K562 (cell line): Measurements from ENCODE around the gene PCSK2.

Source experiments
- NFYB ChIP-seq: IDR thresholded peaks from 2 replicates; pipeline ENCODE4 v1.6.1; 2011; ENCODE audit warnings: mild to moderate bottlenecking, moderate library complexity; ENCODE audit not compliant: insufficient read length; ENCODE audit errors: extremely low read depth
- PHB2 ChIP-seq: fragments of 450-650 bp; IDR thresholded peaks from 2 replicates; pipeline ENCODE4 v1.6.1; 2017; ENCODE audit warnings: low read depth
- RAD21 ChIP-seq, 2 experiments: fragments of 250-450 bp in 1 of 2; fragments of 450-650 bp in 1 of 2; sonication (Bioruptor Pico) in 1 of 2; formaldehyde crosslinking in 1 of 2; IDR thresholded peaks in 1 of 2; conservative IDR thresholded peaks in 1 of 2; 2 replicates each; pipeline versions ENCODE4 v1.4.0 to v1.8.0; 2020 to 2022; ENCODE audit warnings: mild to moderate bottlenecking in 2 of 2, moderate library complexity in 1 of 2
- SMC3 ChIP-seq: conservative IDR thresholded peaks from 2 replicates; pipeline ENCODE4 v1.6.1; 2011; ENCODE audit warnings: low read depth, low read length, improper control_type of control experiment; ENCODE audit not compliant: insufficient read depth
- TCF7 ChIP-seq: sonication (generic); IDR thresholded peaks from 2 replicates; pipeline ENCODE4 v1.6.1; 2016; ENCODE audit warnings: antibody characterized with exemption, borderline replicate concordance
- YY1 ChIP-seq, 3 experiments: IDR thresholded peaks; 2 replicates each; pipeline ENCODE4 v1.6.1; 2011; ENCODE audit warnings: low read length in 2 of 3, mild to moderate bottlenecking in 2 of 3, moderate library complexity in 2 of 3, borderline replicate concordance in 1 of 3, control low read depth in 1 of 3, low read depth in 1 of 3; ENCODE audit not compliant: insufficient read depth in 3 of 3, insufficient replicate concordance in 2 of 3, control insufficient read depth in 1 of 3, insufficient read length in 1 of 3; ENCODE audit errors: extremely low read depth in 1 of 3
- ZNF830 ChIP-seq: fragments of 250-450 bp; sonication (Bioruptor Pico); IDR thresholded peaks from 2 replicates; pipeline ENCODE4 v1.5.0; 2021; ENCODE audit warnings: mild to moderate bottlenecking
- TF ChIP-seq, protein P1 (sequence below): fragments of 250-450 bp; sonication (Bioruptor Pico); IDR thresholded peaks from 2 replicates; pipeline ENCODE4 v1.5.0; 2021
- TF ChIP-seq, protein P2 (sequence below), 3 experiments: fragments of 200-800 bp in 1 of 3; sonication (Bioruptor generic) in 1 of 3; sonication (generic) in 1 of 3; formaldehyde crosslinking in 1 of 3; IDR thresholded peaks; 2 replicates each; pipeline versions ENCODE4 v1.6.1 to v1.8.0; 2016 to 2022; ENCODE audit warnings: mild to moderate bottlenecking in 2 of 3, missing compliant biosample characterization in 2 of 3, missing genetic modification characterization in 2 of 3, missing genetic modification reagents in 1 of 3

DNA sequence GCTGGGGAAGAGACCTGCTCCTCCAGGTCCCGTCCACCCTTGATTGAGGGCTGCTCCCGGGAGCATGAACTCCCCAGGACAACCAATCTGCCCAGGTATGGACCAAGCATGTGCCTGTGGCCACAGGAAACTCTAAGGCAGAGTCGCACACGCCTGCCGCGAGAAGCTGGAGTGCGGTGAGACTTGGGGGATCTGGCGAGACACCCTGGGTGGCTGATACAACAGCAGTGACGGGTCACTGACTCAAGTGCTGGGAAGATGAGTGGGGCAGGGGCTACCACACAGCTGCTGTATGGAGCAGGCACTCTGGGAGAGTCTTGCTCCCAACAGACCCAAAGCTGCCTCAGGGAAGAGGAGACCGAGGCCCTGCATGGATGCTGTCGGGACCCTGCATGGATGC, 264.2 kb downstream of the PCSK2 start:
- TF ChIP-seq TCF7 (no peak), SMC3 (no peak), ZNF830 (CRISPR knock-in tag) (no peak), PHB2 (no peak), RAD21 (CRISPR knock-in tag; conservative IDR thresholded peaks at IDR 0.05 in 1 of 2, IDR thresholded peaks at IDR 0.05 in 1 of 2) (no peak), YY1 (IDR thresholded peaks at IDR 0.05; ENCODE audit: borderline replicate concordance in 1 of 3, control insufficient read depth in 1 of 3, extremely low read depth in 1 of 3, insufficient read depth in 3 of 3, insufficient read length in 1 of 3, insufficient replicate concordance in 2 of 3, low read depth in 1 of 3, low read length in 2 of 3) (no peak), NFYB (no peak)
- TF ChIP-seq, protein P1, sequence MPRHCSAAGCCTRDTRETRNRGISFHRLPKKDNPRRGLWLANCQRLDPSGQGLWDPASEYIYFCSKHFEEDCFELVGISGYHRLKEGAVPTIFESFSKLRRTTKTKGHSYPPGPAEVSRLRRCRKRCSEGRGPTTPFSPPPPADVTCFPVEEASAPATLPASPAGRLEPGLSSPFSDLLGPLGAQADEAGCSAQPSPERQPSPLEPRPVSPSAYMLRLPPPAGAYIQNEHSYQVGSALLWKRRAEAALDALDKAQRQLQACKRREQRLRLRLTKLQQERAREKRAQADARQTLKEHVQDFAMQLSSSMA (CRISPR knock-in tag): no peak
- TF ChIP-seq, protein P2, sequence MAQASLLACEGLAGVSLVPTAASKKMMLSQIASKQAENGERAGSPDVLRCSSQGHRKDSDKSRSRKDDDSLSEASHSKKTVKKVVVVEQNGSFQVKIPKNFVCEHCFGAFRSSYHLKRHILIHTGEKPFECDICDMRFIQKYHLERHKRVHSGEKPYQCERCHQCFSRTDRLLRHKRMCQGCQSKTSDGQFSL (CRISPR knock-in tag; IDR thresholded peaks at IDR 0.05): no peak
- TF ChIP-seq, protein P2 (tag; IDR thresholded peaks at IDR 0.05): no peak
